KMS-11 (cell line): ENCODE results near the gene KIFC3.
"Not testable (repeated sequence)": the region's sequence is repeated elsewhere in the genome, so short reads cannot be mapped to it uniquely, and the experiment has no call there.

ENCODE experiments used
- H2AFZ ChIP-seq: fragments of 200-600 bp; sonication (generic); 2 replicates; pipeline ENCODE4 v1.6.1; 2016; ENCODE audit warnings: antibody characterized with exemption, mixed run types, low read depth
- H3K27ac ChIP-seq: fragments of 200-600 bp; sonication (generic); 2 replicates; pipeline ENCODE4 v1.6.1; 2016; ENCODE audit warnings: mild to moderate bottlenecking, mixed run types
- H3K27me3 ChIP-seq: fragments of 200-600 bp; sonication (generic); 2 replicates; pipeline ENCODE4 v1.6.1; 2017; ENCODE audit warnings: mild to moderate bottlenecking, low read depth, mixed run types, moderate library complexity; ENCODE audit not compliant: insufficient read depth
- H3K36me3 ChIP-seq: fragments of 200-600 bp; sonication (generic); 2 replicates; pipeline ENCODE4 v1.6.1; 2017; ENCODE audit warnings: mild to moderate bottlenecking, mixed run types; ENCODE audit not compliant: insufficient read depth
- H3K4me1 ChIP-seq: fragments of 200-600 bp; sonication (generic); 2 replicates; pipeline ENCODE4 v1.6.1; 2016; ENCODE audit warnings: mild to moderate bottlenecking, low read depth, mixed run types; ENCODE audit not compliant: poor library complexity, severe bottlenecking
- H3K4me2 ChIP-seq: fragments of 200-600 bp; sonication (generic); 2 replicates; pipeline ENCODE4 v1.7.0; 2016; ENCODE audit warnings: mild to moderate bottlenecking, mixed run types
- H3K4me3 ChIP-seq: fragments of 200-600 bp; sonication (generic); IDR thresholded peaks from 2 replicates; pipeline ENCODE4 v1.6.1; 2017; ENCODE audit warnings: low read depth, low read length, mixed read lengths; ENCODE audit not compliant: insufficient read depth
- H3K79me2 ChIP-seq: fragments of 200-600 bp; sonication (generic); 2 replicates; pipeline ENCODE4 v1.6.1; 2016; ENCODE audit warnings: low read depth, mixed run types; ENCODE audit not compliant: insufficient read depth
- H3K9ac ChIP-seq: fragments of 200-600 bp; sonication (generic); 2 replicates; pipeline ENCODE4 v1.6.1; 2016; ENCODE audit warnings: mild to moderate bottlenecking, mixed run types
- H4K20me1 ChIP-seq: fragments of 200-600 bp; sonication (generic); 2 replicates; pipeline ENCODE4 v1.6.1; 2016; ENCODE audit warnings: mild to moderate bottlenecking, mixed run types; ENCODE audit not compliant: insufficient read depth
- CTCF ChIP-seq: fragments of 200-600 bp; sonication (generic); conservative IDR thresholded peaks from 2 replicates; pipeline ENCODE4 v1.6.1; 2017; ENCODE audit warnings: low read depth, mild to moderate bottlenecking, antibody characterized with exemption, low read length, moderate library complexity, mixed read lengths

KIFC3 gene

GRCh38 chr16:57747091-57747490, 55.2 kb downstream of the KIFC3 start:
- Histone ChIP-seq H3K9ac (no peak overlapping the region), H3K27ac (no peak overlapping the region), H4K20me1 (no peaks in the 10 kb centered on the region), H2AFZ (no peak overlapping the region), H3K79me2 (no peaks in the 10 kb centered on the region), H3K4me2 (no peak overlapping the region), H3K36me3 (no peaks in the 10 kb centered on the region), H3K4me3 (no peak overlapping the region), H3K4me1 (no peaks in the 10 kb centered on the region), H3K27me3 (no peaks in the 10 kb centered on the region)
- TF ChIP-seq CTCF, result no peak

- H2AFZ ChIP-seq, H3K4me3 ChIP-seq, H3K27ac ChIP-seq, H4K20me1 ChIP-seq, H3K4me1 ChIP-seq, H3K79me2 ChIP-seq, H3K9ac ChIP-seq, H3K4me2 ChIP-seq, H3K27me3 ChIP-seq, H3K36me3 ChIP-seq: not testable (repeated sequence)
These were observed 56.0 kb downstream of the KIFC3 start for GRCh38 chr16:57746316-57746715.

- no peak overlapping the region for H3K27ac ChIP-seq
These were observed 56.5 kb downstream of the KIFC3 start for GRCh38 chr16:57745768-57746167.

GRCh38 chr16:57744642-57744903, 57.7 kb downstream of the KIFC3 start:
- Histone ChIP-seq H3K27me3 (no peaks in the 10 kb centered on the region), H3K4me2 (no peak overlapping the region), H3K79me2 (no peaks in the 10 kb centered on the region), H3K27ac (no peak overlapping the region), H4K20me1 (no peaks in the 10 kb centered on the region), H2AFZ (no peak overlapping the region), H3K9ac (no peak overlapping the region), H3K4me1 (no peaks in the 10 kb centered on the region), H3K36me3 (no peaks in the 10 kb centered on the region), H3K4me3 (no peak overlapping the region)
- no peak for TF ChIP-seq CTCF

More at GRCh38 chr16:57745768-57746167, 56.5 kb downstream of the KIFC3 start:
- Histone ChIP-seq H3K79me2 (no peaks in the 10 kb centered on the region), H3K4me1 (no peaks in the 10 kb centered on the region), H3K36me3 (no peaks in the 10 kb centered on the region), H3K4me3 (no peak overlapping the region), H4K20me1 (no peaks in the 10 kb centered on the region), H3K27me3 (no peaks in the 10 kb centered on the region), H3K4me2 (no peak overlapping the region), H2AFZ (no peak overlapping the region), H3K9ac (no peak overlapping the region)
- TF ChIP-seq CTCF, result no peak

GRCh38 chr16:57743886-57744641, 58.2 kb downstream of the KIFC3 start:
- Histone ChIP-seq H4K20me1 (no peaks in the 10 kb centered on the region), H3K36me3 (no peaks in the 10 kb centered on the region), H3K27me3 (no peaks in the 10 kb centered on the region), H3K4me2 (no peak overlapping the region), H3K9ac (no peak overlapping the region), H3K79me2 (no peaks in the 10 kb centered on the region), H3K4me3 (no peak overlapping the region), H3K4me1 (no peaks in the 10 kb centered on the region), H2AFZ (no peak overlapping the region), H3K27ac (no peak overlapping the region)
- TF ChIP-seq CTCF, result no peak
